Astrocyte of the cerebellum (primary cell): ENCODE results near the gene WDHD1.

Experiments used
- DNase-seq: peaks from one replicate; pipeline ENCODE4 v3.0.0-alpha.2; 2011; ENCODE audit warnings: low read depth
- H3K4me3 ChIP-seq: 2 replicates; pipeline ENCODE4 v1.5.1; 2011; ENCODE audit warnings: mild to moderate bottlenecking, low read depth, low read length, moderate library complexity
- CTCF ChIP-seq: IDR thresholded peaks from 2 replicates; pipeline ENCODE4 v1.5.1; 2012; ENCODE audit warnings: low read length, low read depth, moderate library complexity, mild to moderate bottlenecking; ENCODE audit errors: missing control alignments
- in situ Hi-C: cut with HindIII; loops from 2 replicates; pipeline ENCODE4 v1.10.0; 2017; ENCODE audit warnings: low sequenced_read_pairs

WDHD1 gene

GRCh38 chr14:54944737-54945391 is 82.0 kb downstream of the WDHD1 start:
- in situ Hi-C loops: no loop called here
- TF ChIP-seq CTCF: no peak
- DNase-seq: no peak
- H3K4me3 ChIP-seq: no peak overlapping the region

- DNase-seq: no peak
- in situ Hi-C loops: no loop called here
- TF ChIP-seq CTCF: no peak
- no peak overlapping the region for H3K4me3 ChIP-seq
Observed at GRCh38 chr14:54942913-54943312, 84.0 kb downstream of the WDHD1 start.

GRCh38 chr14:54936816-54937215 is 90.1 kb downstream of the WDHD1 start:
- in situ Hi-C loops: no loop called here
- no peak for DNase-seq
- TF ChIP-seq CTCF: no peak
- no peak overlapping the region for H3K4me3 ChIP-seq

- no peak for TF ChIP-seq CTCF
- no peak overlapping the region for H3K4me3 ChIP-seq
- in situ Hi-C loops: no loop called here
- DNase-seq: no peak
Observed at GRCh38 chr14:54935958-54936357, 90.9 kb downstream of the WDHD1 start.

- in situ Hi-C loops: no loop called here
- no peak for DNase-seq
- H3K4me3 ChIP-seq: no peak overlapping the region
- no peak for TF ChIP-seq CTCF
Observed at GRCh38 chr14:54935100-54935499, 91.8 kb downstream of the WDHD1 start.

GRCh38 chr14:54933006-54933405 is 93.9 kb downstream of the WDHD1 start:
- no peak overlapping the region for H3K4me3 ChIP-seq
- in situ Hi-C loops: no loop called here
- DNase-seq: no peak
- no peak for TF ChIP-seq CTCF
